ENCODE data around the gene IMMP2L.

- TF ChIP-seq CTCF (IDR thresholded peaks at IDR 0.05) (no peak), POLR2A (IDR thresholded peaks at IDR 0.05) (no peak)
Observed at GRCh38 chr7:110948280-110948679, 614.0 kb downstream of the IMMP2L start.
